CD4-positive, alpha-beta T cell treated with Interferon gamma for 1 hour (primary cell): ENCODE data around the gene RHOT1.
A peak's percentile ranks its signal among the peaks of the same experiment; 100 is the strongest.
"Not testable (repeated sequence)": the region's sequence is repeated elsewhere in the genome, so short reads cannot be mapped to it uniquely, and the experiment has no call there.

ENCODE experiments used
- DNase-seq: peaks from one replicate; pipeline ENCODE4 v3.0.0-alpha.2; 2020

Gene RHOT1

DNA sequence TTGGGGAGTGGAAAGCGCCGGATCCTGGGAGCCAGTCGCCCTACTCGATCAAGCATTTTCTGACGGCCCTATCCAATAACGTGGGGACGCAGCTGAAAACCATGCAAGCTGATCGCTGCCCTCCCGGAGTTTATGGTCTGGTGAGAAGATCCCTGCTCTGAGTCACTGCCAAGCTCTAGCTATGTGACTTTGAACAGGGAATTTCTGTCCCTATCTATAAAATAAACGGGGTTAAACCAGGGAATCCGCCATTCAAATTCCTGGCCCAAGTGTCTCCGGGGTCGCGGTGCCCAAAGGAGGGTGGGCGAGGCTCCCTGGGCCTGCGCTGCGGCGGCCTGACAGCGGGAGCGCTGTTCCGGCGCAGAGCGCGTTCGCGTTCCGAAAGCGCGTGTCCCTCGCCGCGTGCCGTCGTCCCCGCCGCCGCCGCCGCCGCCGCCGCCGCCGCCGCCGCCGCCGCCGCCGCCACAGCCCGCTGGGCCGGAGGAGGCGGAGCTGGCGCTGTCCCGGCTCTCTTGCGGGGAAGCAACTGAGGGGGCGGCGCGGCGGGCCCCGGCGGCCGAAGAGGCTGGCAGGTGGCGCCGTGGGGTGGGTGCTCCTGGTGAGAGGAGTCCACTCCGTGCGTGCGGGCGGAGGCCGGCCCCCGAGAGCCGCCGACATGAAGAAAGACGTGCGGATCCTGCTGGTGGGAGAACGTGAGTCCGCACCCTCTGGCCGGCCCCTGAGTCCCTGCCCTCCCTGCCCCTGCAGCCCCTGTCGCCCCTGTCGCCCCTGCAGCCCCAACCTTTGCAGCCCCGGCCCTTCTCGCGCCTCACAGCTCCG is at the start of gene RHOT1:
Gene RHOT1, plus strand, starts transcription at position 465 of the 819 bp plus-strand sequence. Its CDS starts 191 bp downstream, at position 656.
- DNase-seq, result peak; percentile 75

DNA sequence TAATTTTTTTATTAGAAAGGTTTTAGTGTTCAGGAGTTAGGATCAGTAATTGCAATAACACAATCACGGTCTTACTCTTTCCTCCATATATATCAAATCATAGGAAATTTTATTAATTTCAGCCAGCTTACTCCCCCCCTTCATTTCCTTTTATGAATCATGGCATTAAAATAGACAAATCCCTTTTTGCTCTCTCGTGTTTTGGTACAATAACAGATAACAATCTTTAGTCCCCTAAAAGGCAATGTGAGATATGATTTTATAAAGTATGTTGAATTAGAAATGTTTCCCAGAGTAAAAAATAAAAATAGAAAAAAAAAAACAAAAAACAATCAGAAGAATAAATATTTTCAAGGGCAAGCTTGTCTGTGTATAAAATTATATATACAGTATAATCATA is 42.6 kb upstream of the RHOT1 start:
- no peak for DNase-seq

- DNase-seq, result not testable (repeated sequence)
Measured at GRCh38 chr17:32100323-32100722, 42.0 kb upstream of the RHOT1 start.

DNA sequence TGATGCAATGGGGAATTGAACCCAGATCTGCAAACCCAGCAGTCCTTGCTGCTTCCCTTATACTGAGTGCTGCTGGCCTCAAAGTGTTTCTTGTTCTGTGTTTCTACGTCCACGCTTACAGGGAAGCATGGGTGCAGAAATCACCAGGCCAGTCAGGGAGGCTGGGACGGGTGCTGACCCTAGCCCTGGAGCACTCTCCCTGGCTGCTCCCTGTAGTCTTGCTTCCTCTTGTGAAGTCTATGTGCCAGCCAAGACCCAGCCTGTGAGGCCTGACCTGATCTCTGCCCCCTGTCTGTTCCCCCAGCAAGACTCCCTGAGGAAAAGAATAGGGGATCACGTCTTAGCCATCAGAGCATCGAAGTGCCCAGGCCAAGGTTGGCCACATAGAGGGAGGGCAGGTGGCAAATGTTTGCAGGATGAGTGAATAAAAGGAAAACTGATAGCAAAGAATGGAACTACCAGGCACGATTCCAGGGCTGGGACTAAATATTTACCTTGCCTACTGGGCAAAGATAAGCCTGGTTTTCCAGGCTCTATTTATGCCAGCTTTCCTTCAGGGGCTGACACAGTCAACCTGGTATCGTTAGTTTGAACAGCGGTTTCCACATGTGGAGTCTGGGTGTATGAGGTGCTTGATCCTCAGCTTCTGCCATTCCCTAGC is 41.2 kb upstream of the RHOT1 start:
- no peak for DNase-seq

GRCh38 chr17:32102172-32102571 is 40.1 kb upstream of the RHOT1 start:
- DNase-seq, result no peak

- no peak for DNase-seq
Measured at GRCh38 chr17:32102646-32103186, 39.6 kb upstream of the RHOT1 start.

DNA sequence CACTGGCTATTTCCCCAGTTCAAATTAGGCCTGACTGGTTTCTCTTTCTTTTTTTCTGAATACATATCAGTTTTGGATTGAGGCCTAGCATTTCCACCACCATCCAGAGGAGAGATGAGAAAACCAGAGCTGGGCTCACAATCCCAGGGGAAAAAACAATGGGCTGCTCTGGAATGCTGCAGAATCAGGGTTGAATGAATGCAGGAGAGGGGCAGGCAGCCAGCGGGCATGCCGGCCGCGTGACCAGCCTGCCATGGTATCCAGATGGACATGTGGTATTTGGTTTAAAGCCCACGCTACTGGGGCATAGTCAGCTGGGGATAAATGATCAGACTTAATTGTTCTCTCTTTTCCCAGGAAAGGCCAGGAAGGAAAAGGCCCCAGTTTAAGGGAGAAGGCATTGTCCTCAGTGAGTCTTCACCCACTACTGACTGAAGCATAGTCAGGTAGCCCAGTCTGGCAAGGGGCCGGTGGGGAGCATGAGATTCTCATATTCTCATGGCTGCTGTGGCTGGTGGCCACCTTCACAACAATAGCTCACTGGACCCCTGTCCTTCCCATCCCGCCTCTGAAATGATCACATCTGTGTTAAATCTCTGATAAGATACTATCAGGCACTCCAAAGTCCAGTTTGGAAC is 38.7 kb upstream of the RHOT1 start:
- DNase-seq, result no peak

GRCh38 chr17:32104158-32104557 is 38.1 kb upstream of the RHOT1 start:
- DNase-seq, result no peak

DNA sequence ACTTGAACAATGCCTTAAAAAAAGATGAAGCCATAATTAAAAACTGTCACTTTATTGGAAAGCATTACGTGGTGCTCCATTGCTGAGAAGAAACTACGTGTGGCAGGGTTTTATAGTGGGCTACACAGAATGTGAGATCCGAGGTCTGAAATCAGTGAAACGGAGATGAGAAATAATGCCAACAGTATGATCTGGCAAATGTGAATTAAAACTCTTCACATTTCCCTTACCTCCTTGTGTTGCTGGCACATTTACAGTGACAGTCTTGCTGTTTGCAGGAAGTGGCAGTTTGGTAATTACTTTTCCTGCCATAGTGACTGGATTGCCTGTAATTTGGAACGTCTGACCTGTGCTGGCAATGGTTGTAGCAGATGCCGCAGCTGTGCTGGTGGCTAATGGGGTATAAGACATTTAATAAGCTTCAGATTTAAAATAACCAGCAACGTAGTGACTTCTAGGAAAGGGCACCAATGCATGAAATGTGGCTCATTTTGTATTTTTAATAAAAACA is 35.8 kb upstream of the RHOT1 start:
- DNase-seq, result not testable (repeated sequence)

GRCh38 chr17:32107194-32107593 is 35.1 kb upstream of the RHOT1 start:
- DNase-seq, result not testable (repeated sequence)

- DNase-seq, result no peak
Measured at GRCh38 chr17:32110596-32110995, 31.7 kb upstream of the RHOT1 start.

GRCh38 chr17:32111141-32111771 is 31.0 kb upstream of the RHOT1 start:
- DNase-seq, result peak; percentile 29

GRCh38 chr17:32112416-32112815 is 29.9 kb upstream of the RHOT1 start:
- DNase-seq, result no peak

DNA sequence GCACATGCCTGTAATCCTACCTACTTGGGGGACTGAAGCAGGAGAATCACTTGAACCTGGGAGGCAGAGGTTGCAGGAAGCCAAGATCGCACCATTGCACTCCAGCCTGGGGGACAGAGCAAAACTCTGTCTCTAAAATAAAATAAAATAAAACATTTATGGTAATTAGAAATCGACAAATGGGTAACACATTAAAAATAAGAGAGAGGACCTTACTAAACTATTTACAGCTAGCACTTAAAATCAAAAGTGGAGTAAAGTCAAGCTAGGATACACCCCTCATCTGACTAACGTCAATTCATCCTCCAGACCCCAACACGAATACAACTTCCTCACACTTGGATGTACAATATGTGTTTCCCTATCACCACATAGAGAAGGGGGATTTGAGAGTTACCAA is 27.8 kb upstream of the RHOT1 start:
- no peak for DNase-seq

DNA sequence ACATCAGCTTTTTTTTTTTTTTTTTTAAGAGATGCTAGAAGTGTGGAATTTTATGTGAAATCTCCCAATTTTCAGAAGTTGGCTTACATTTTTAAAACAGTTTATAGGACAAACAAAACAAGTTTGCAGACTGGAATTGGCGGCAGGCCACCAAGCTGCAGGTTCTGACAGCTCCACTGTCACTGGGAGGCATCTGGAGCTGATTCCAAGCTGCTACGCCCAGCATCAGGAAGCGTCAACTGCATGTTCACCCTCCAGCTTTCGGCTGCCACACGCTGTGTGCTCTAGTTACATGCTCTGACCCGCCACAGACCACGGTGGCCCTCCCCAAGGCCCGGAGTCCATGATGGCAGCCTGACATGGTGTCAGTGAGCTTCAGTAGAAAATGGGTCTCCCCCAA is 26.8 kb upstream of the RHOT1 start:
- not testable (repeated sequence) for DNase-seq

DNA sequence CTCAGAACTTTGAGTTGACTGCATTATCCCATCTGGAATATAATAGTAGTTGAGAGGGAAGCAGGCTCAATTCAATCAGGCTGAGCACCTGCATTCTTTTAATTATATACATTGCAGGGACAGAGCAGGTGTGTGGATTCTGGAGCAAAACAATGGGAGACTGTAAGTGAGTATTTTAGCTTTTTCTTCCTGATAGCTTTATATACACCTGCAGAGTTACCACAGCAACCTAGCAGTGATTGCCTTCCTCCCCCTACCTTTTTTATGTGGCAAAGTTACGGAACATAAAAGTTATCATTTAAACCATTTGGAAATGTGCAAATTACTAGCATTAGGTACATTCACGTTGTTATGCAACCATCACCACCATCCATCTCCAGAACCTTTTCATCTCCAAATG is 25.4 kb upstream of the RHOT1 start:
- DNase-seq, result no peak

GRCh38 chr17:32117399-32117798 is 24.9 kb upstream of the RHOT1 start:
- no peak for DNase-seq

DNA sequence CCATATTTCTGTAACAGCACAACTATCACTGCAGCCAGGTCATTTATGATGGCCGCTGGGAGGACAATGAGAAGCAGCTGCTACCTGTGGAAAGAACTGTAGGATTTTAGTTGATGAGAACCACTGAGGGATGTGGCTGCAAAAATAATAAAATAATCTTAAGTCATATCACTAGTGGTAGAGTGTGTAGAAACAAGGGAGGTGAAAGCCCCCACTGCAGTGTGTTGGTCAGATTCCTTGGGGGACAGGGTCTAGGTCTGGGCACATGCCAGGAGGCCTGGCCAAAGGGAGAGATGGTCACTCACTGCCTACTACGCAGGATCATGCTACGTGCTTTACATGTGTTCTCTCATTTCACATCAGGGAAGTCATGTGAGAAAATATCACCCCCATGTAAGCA is 24.2 kb upstream of the RHOT1 start:
- not testable (repeated sequence) for DNase-seq

DNA sequence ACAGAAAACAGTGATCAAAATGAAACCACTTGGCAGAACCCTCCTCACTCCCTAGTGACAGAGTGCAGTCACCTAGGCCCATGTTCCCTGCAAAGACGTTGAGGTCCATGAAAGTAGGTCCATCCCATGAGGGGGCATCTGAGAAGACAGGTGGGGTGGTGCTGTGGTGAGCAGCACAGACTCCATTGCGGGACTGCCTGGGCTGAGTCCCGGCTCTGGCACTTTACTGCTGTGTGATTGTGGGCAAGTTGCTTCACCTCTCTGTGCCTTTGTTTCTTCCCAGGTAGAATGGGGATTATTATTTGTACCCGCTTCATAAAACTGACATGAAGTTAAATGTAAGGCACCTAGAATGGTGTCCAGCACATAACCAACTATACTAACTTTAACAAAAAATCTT is 23.5 kb upstream of the RHOT1 start:
- DNase-seq, result no peak

- DNase-seq, result no peak
Measured at GRCh38 chr17:32120141-32120540, 22.2 kb upstream of the RHOT1 start.

- DNase-seq, result no peak
Measured at GRCh38 chr17:32120716-32121115, 21.6 kb upstream of the RHOT1 start.

DNA sequence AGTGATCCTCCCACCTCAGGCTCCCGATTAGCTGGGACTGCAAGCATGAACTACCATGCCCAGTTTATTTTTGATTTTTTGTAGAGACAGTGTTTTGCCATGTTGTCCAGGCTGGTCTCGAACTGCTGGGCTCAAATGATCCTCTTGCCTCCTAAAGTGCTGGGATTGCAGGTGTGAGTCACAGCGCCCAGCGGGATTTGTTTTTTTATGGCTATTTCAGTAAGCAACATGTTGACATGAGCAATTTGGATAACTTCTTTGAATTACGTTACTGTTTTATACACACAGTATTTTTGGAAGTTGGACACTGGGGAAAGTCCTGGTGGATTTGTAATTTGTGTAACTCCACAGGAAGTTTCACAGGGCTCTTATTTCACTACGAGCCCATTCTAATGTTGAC is 18.5 kb upstream of the RHOT1 start:
- no peak for DNase-seq
